ENCODE results near the gene MRPL4. TPM values are rescaled to one million over a fixed set of nuclear protein-coding genes. Genes with fewer than 3 reads are reported as not detected.

Gene MRPL4
- total and polyA plus RNA-seq, 10 of the 15 experiments (the other 5 are each of a cell fraction or from before 2014, with no cell fraction given) = 0.79 to 221 (median 112) TPM

DNA sequence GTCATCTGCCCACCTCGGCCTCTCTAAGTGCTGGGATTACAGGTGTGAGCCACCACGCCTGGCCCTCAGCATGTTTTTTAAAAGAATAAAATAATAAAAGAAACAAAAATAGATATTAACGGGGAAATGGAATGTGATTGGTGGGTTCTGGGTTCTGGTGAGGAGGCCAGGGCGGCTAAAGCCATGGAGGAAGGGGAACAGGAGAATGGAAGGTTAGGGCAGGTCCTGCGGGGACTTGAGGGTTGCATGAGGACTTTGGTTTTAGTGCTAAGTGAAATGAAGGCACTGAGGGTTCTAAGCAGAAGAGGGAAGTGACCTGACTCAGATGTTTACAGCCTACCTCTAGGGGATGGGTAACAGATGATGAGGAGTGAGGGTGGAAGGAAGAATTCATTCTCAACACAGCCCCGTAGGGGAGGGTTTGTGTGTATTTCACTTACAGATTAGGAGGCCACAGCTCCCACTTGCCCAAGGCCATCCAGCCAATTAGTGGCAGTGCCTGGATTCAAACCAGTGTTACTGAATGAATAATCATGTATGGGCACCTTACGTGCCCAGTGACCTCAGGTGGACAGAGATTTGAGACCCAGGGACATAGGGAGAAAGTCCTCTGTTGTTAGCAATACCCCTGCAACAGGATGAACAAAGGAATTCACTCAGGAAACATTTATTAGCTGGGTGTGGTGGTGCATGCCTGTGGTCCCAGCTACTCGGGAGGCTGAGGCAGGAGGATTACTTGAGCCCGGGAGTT lies 6.7 kb upstream of the MRPL4 start (continued):
- TF ChIP-seq HCFC1 (IDR thresholded peaks at IDR 0.05; ENCODE audit: low read length) (no peak), GATAD2B (conservative IDR thresholded peaks at IDR 0.05; ENCODE audit: low read depth) (0 out of 2 replicates have a peak, but pooled peaks have one; percentile 39), IKZF2 (IDR thresholded peaks at IDR 0.05) (peak in 1 of 2 experiments; percentile 30; a peak in 2 of 4 replicates), SIX5 (IDR thresholded peaks at IDR 0.05; ENCODE audit: low read depth, low read length, severe bottlenecking) (no peak), NR2C1 (IDR thresholded peaks at IDR 0.05) (no peak), MYB (IDR thresholded peaks at IDR 0.05; ENCODE audit: borderline replicate concordance, low read depth, low read length) (no peak), SP1 (IDR thresholded peaks at IDR 0.05; ENCODE audit: low read depth, low read length) (no peak), POLR2A (IDR thresholded peaks at IDR 0.05; ENCODE audit: low read depth, low read length) (no peak)
- TF ChIP-seq, protein P1, sequence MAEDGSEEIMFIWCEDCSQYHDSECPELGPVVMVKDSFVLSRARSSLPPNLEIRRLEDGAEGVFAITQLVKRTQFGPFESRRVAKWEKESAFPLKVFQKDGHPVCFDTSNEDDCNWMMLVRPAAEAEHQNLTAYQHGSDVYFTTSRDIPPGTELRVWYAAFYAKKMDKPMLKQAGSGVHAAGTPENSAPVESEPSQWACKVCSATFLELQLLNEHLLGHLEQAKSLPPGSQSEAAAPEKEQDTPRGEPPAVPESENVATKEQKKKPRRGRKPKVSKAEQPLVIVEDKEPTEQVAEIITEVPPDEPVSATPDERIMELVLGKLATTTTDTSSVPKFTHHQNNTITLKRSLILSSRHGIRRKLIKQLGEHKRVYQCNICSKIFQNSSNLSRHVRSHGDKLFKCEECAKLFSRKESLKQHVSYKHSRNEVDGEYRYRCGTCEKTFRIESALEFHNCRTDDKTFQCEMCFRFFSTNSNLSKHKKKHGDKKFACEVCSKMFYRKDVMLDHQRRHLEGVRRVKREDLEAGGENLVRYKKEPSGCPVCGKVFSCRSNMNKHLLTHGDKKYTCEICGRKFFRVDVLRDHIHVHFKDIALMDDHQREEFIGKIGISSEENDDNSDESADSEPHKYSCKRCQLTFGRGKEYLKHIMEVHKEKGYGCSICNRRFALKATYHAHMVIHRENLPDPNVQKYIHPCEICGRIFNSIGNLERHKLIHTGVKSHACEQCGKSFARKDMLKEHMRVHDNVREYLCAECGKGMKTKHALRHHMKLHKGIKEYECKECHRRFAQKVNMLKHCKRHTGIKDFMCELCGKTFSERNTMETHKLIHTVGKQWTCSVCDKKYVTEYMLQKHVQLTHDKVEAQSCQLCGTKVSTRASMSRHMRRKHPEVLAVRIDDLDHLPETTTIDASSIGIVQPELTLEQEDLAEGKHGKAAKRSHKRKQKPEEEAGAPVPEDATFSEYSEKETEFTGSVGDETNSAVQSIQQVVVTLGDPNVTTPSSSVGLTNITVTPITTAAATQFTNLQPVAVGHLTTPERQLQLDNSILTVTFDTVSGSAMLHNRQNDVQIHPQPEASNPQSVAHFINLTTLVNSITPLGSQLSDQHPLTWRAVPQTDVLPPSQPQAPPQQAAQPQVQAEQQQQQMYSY (CRISPR knock-in tag; IDR thresholded peaks at IDR 0.05) = no peak

Measured in GM12878 (cell line).